Astrocyte of the spinal cord (primary cell): ENCODE data around the gene MCM5.

Experiments used
- DNase-seq: peaks from one replicate; pipeline ENCODE4 v3.0.0; 2011; ENCODE audit warnings: low read depth, low spot score
- H3K4me3 ChIP-seq: 2 replicates; pipeline ENCODE4 v1.5.1; 2011; ENCODE audit warnings: low read depth, mild to moderate bottlenecking, low read length, moderate library complexity
- in situ Hi-C: cut with HindIII; loops from 2 replicates; pipeline ENCODE4 v1.10.0; 2017; ENCODE audit warnings: low sequenced_read_pairs
- TF ChIP-seq, protein P1 (sequence below): IDR thresholded peaks from 2 replicates; pipeline ENCODE4 v1.5.1; 2012; ENCODE audit warnings: low read depth, mild to moderate bottlenecking, low read length, inconsistent platforms

MCM5 gene

DNA sequence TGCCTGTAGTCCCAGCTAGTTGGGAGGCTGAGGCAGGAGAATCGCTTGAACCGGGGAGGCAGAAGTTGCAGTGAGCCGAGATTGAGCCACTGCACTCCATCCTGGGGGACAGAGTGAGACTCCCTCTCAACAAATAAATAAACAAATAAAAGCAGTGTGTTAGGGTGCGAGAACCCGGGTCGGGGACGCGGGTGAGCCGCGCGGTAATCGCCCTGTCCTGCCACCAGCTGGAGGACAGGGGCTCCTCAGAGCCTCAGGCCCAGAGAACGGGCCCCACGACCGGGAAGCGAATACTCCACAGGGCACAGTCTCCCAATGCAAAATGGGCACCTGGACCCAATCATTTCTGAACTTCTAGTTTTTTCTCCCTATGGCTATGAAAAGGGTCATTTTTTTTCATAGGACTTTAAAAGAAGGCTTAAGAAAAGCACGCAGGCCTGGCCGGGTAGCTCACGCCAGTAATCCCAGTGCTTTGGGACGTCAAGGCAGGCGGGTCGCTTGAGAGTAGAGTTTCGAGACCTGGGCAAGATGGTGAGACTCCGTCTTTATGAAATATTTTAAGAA is 744 bp upstream of the MCM5 start:
- TF ChIP-seq, protein P1, sequence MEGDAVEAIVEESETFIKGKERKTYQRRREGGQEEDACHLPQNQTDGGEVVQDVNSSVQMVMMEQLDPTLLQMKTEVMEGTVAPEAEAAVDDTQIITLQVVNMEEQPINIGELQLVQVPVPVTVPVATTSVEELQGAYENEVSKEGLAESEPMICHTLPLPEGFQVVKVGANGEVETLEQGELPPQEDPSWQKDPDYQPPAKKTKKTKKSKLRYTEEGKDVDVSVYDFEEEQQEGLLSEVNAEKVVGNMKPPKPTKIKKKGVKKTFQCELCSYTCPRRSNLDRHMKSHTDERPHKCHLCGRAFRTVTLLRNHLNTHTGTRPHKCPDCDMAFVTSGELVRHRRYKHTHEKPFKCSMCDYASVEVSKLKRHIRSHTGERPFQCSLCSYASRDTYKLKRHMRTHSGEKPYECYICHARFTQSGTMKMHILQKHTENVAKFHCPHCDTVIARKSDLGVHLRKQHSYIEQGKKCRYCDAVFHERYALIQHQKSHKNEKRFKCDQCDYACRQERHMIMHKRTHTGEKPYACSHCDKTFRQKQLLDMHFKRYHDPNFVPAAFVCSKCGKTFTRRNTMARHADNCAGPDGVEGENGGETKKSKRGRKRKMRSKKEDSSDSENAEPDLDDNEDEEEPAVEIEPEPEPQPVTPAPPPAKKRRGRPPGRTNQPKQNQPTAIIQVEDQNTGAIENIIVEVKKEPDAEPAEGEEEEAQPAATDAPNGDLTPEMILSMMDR, result no peak
- peak; percentile 1 for DNase-seq
- in situ Hi-C loops, result no loop called here
- H3K4me3 ChIP-seq, result peak overlapping the region; percentile 85

DNA sequence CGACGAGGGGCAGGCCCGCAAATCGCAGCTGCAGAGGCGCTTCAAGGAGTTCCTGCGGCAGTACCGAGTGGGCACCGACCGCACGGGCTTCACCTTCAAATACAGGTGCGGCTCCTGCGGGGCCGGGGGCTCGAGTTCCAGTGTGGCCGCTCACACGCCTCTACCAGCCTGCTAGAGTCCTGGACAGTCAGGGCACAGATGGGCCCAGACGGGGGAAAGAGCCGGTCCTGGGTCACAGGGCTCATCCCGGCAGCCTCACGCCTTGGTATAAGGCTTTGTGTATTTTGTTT is 506 bp downstream of the MCM5 start:
- peak overlapping the region; percentile 85 for H3K4me3 ChIP-seq
- TF ChIP-seq, protein P1, result no peak
- DNase-seq, result no peak
- in situ Hi-C loops, result no loop called here

DNA sequence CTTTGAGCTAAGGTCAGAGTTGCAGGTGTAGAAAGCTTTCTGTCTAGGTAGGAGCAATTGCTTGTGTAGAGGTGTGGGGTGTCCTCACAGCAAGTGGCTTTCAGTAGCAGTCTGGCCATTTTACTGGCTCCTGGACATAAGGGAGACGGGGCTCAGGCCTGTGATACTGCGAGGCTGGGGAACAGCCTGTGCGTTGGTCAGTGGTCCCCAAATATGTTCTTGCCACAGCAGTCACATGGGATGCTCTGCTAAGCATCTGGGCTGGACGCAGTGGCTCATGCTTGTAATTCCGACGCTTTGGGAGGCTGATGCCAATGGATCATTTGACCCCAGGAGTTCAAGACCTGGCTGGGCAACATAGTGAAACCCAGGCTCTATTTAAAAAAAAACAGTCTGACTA is 1.9 kb downstream of the MCM5 start:
- DNase-seq, result no peak
- in situ Hi-C loops, result no loop called here
- TF ChIP-seq, protein P1, result no peak
- H3K4me3 ChIP-seq, result no peak overlapping the region

DNA sequence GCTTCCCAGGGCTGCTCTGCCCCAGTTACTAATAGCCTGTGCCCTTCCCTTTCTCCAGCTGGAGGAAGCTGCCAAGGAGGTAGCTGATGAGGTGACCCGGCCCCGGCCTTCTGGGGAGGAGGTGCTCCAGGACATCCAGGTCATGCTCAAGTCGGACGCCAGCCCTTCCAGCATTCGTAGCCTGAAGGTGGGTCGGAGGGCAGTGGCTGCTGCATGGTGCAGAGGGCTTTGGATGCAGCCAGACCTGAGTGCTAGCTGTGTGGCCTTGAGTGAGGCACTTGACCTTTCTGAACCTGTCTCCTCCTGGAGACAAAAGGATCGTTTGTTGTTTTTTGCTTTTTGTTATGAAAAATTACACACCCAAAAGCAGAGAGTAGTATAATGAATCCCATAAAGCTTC is 3.4 kb downstream of the MCM5 start:
- TF ChIP-seq, protein P1, result no peak
- no peak for DNase-seq
- in situ Hi-C loops, result no loop called here
- H3K4me3 ChIP-seq, result no peak overlapping the region

DNA sequence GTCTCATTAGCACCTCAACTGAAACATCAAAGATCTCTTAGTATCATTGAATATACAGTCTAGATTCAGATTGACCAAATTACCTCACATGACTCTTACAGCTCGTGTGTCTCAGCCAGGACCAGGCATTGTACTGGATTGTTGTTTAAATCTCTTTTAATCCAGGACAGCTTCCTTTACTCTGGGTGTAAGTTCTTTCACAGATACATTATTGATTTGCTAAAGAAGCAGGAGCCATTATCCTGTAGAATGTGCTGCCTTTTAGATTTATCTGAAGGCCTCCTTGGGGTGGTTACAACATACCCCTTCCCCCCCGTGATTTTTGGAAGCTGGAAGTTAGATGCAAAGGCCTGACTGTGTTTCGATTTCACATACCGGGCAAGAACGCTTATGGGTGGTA is 4.2 kb downstream of the MCM5 start:
- no peak overlapping the region for H3K4me3 ChIP-seq
- in situ Hi-C loops, result no loop called here
- TF ChIP-seq, protein P1, result no peak
- DNase-seq, result no peak

DNA sequence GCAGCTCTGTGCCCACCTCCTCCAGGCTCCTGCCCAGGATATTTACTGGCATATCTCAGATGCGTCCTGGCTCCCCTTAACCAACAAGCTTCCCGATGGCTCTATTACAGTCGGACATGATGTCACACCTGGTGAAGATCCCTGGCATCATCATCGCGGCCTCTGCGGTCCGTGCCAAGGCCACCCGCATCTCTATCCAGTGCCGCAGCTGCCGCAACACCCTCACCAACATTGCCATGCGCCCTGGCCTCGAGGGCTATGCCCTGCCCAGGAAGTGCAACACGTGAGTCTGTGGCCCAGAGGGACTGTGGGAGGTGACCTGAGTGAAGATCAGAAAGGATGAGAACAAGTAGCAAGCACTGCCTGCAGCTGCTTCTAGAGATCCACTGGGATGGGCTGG is 6.5 kb downstream of the MCM5 start:
- no peak for DNase-seq
- TF ChIP-seq, protein P1, result no peak
- H3K4me3 ChIP-seq, result no peak overlapping the region
- in situ Hi-C loops, result no loop called here

DNA sequence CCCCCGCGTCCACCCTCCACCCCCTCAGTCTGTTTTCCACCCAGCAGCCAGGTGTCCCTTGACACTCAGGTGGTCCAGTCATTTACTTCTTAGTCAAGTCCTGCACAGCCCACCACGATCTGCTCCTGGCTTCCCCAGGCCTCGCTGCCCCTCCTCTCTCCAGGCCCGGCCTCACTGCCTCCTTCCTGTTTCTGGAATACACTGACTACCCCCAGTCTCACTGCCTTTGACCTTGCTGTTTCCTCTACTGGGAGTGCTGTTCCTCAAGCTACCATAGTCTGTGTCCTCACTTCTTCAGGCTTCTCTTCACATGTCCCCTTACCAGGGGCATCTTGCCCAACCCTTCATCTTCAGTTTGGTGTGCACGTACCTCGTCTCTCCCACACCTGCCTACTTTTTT is 7.4 kb downstream of the MCM5 start:
- no peak for DNase-seq
- TF ChIP-seq, protein P1, result no peak
- H3K4me3 ChIP-seq, result no peak overlapping the region
- in situ Hi-C loops, result no loop called here
